ENCODE measurements around the gene ACADVL.

- TF ChIP-seq CTCF (IDR thresholded peaks at IDR 0.05) (no peak), EP300 (IDR thresholded peaks at IDR 0.05) (no peak), POLR2A (IDR thresholded peaks at IDR 0.05) (no peak), POLR2AphosphoS5 (IDR thresholded peaks at IDR 0.05) (no peak)
Measured at GRCh38 chr17:7225711-7226331, 6.1 kb downstream of the ACADVL start.

Data from sigmoid colon (tissue), 4 donors.